HUES64 (cell line): ENCODE data around the gene CA7. TPM values are rescaled to one million over a fixed set of nuclear protein-coding genes. Genes with fewer than 3 reads are reported as not detected.

ENCODE experiments used
- H3K27ac ChIP-seq: 2 replicates; pipeline ENCODE4 v1.7.0; 2013; ENCODE audit warnings: low read depth, low read length, inconsistent platforms
- H3K27me3 ChIP-seq: 2 replicates; pipeline ENCODE4 v1.6.1; 2013; ENCODE audit warnings: mild to moderate bottlenecking, low read length; ENCODE audit not compliant: insufficient read depth
- H3K36me3 ChIP-seq: 2 replicates; pipeline ENCODE4 v1.6.1; 2013; ENCODE audit warnings: mild to moderate bottlenecking, low read length; ENCODE audit not compliant: insufficient read depth
- H3K4me1 ChIP-seq: 2 replicates; pipeline ENCODE4 v1.6.1; 2013; ENCODE audit warnings: mild to moderate bottlenecking, low read length, moderate library complexity; ENCODE audit not compliant: insufficient read depth
- H3K4me3 ChIP-seq: 2 replicates; pipeline ENCODE4 v1.5.1; 2013; ENCODE audit warnings: mild to moderate bottlenecking, low read length, moderate library complexity
- H3K9ac ChIP-seq: 2 replicates; pipeline ENCODE4 v1.6.1; 2013; ENCODE audit warnings: mild to moderate bottlenecking, low read depth, low read length
- H3K9me3 ChIP-seq: 2 replicates; pipeline ENCODE4 v1.6.1; 2013; ENCODE audit warnings: low read depth, low read length; ENCODE audit not compliant: insufficient read depth
- WGBS: fragments of 150-250, 120-280 bp; methylation state at CpG from one replicate; pipeline ENCODE4 v1.1.7; 2013; ENCODE audit warnings: missing lambda C conversion rate; 5-methylcytosine and 5-hydroxymethylcytosine counted together
- polyA plus RNA-seq, 2 experiments: library from polyadenylated mRNA; stranded (reverse); fragments of 50-300 nt; gene quantifications; one replicate each; pipeline ENCODE4 v1.2.3, GENCODE V29; 2013

Gene CA7
- polyA plus RNA-seq (2013, experiment 1 of 2) = 0.40 TPM
- 0.89 TPM for polyA plus RNA-seq (2013, experiment 2 of 2)

- H3K27me3 ChIP-seq = peaks cover 64% of the 10 kb centered on the region
- H3K9ac ChIP-seq = peak within 1 kb of the TSS; percentile 1; the same call in 1 of the 2 replicates
- no peaks in the 10 kb centered on the region for H3K4me1 ChIP-seq
- H3K4me3 ChIP-seq = peak within 1 kb of the TSS; percentile 60
- H3K36me3 ChIP-seq = no peaks in the 10 kb centered on the region
- H3K9me3 ChIP-seq = no peaks in the 10 kb centered on the region
- H3K27ac ChIP-seq = no peak within 1 kb of the TSS
- WGBS = 2% methylated on average over 79 of the region's 79 CpGs
These were observed at the start of gene CA7 for GRCh38 chr16:66844342-66845079. CA7 (plus strand) TSS chr16:66844414; CDS start chr16:66844488, 74 bp downstream.

GRCh38 chr16:66798161-66798560 is 46.1 kb upstream of the CA7 start:
- H3K27ac ChIP-seq = no peak overlapping the region
- no peaks in the 10 kb centered on the region for H3K4me1 ChIP-seq
- WGBS = 83% methylated on average over 2 of the region's 2 CpGs
- no peaks in the 10 kb centered on the region for H3K27me3 ChIP-seq
- peaks cover 16% of the 10 kb centered on the region for H3K36me3 ChIP-seq
- H3K9me3 ChIP-seq = no peaks in the 10 kb centered on the region
- no peak overlapping the region for H3K4me3 ChIP-seq
- no peak overlapping the region for H3K9ac ChIP-seq

GRCh38 chr16:66800856-66801255 is 43.4 kb upstream of the CA7 start:
- Histone ChIP-seq H3K4me1 (no peaks in the 10 kb centered on the region), H3K27me3 (no peaks in the 10 kb centered on the region), H3K4me3 (no peak overlapping the region), H3K27ac (no peak overlapping the region), H3K36me3 (peaks cover 43% of the 10 kb centered on the region), H3K9ac (no peak overlapping the region), H3K9me3 (no peaks in the 10 kb centered on the region)
- 90% methylated on average over 19 of the region's 19 CpGs for WGBS

- Histone ChIP-seq H3K27me3 (no peaks in the 10 kb centered on the region), H3K4me3 (no peak within 1 kb of the TSS), H3K9me3 (no peaks in the 10 kb centered on the region), H3K27ac (no peak within 1 kb of the TSS), H3K4me1 (no peaks in the 10 kb centered on the region), H3K9ac (no peak within 1 kb of the TSS), H3K36me3 (peaks cover 50% of the 10 kb centered on the region)
- WGBS = 94% methylated on average over 56 of the region's 56 CpGs
These were observed 42.7 kb upstream of the CA7 start, which contains the start of gene TERB1 for GRCh38 chr16:66801320-66802105. TERB1 (minus strand) TSS chr16:66801584; CDS start chr16:66796798, 4,786 bp downstream.

- Histone ChIP-seq H3K9ac (no peak overlapping the region), H3K4me1 (no peaks in the 10 kb centered on the region), H3K27me3 (no peaks in the 10 kb centered on the region), H3K27ac (no peak overlapping the region), H3K4me3 (no peak overlapping the region), H3K36me3 (peaks cover 56% of the 10 kb centered on the region), H3K9me3 (no peaks in the 10 kb centered on the region)
- WGBS = 93% methylated on average over 5 of the region's 5 CpGs
These were observed 42.1 kb upstream of the CA7 start for GRCh38 chr16:66802159-66802558.

GRCh38 chr16:66809765-66810164 is 34.4 kb upstream of the CA7 start:
- no peak overlapping the region for H3K27ac ChIP-seq
- H3K9ac ChIP-seq = no peak overlapping the region
- no peaks in the 10 kb centered on the region for H3K4me1 ChIP-seq
- no peaks in the 10 kb centered on the region for H3K9me3 ChIP-seq
- H3K36me3 ChIP-seq = peaks cover 93% of the 10 kb centered on the region
- H3K27me3 ChIP-seq = no peaks in the 10 kb centered on the region
- no peak overlapping the region for H3K4me3 ChIP-seq
- WGBS = 94% methylated on average over 4 of the region's 4 CpGs

- no peak overlapping the region for H3K4me3 ChIP-seq
- H3K4me1 ChIP-seq = no peaks in the 10 kb centered on the region
- no peaks in the 10 kb centered on the region for H3K27me3 ChIP-seq
- no peak overlapping the region for H3K9ac ChIP-seq
- WGBS = 95% methylated on average over 4 of the region's 4 CpGs
- no peak overlapping the region for H3K27ac ChIP-seq
- H3K36me3 ChIP-seq = peaks cover 93% of the 10 kb centered on the region
- no peaks in the 10 kb centered on the region for H3K9me3 ChIP-seq
These were observed 33.8 kb upstream of the CA7 start for GRCh38 chr16:66810391-66810790.

GRCh38 chr16:66811043-66811442 is 33.2 kb upstream of the CA7 start:
- H3K4me1 ChIP-seq = no peaks in the 10 kb centered on the region
- no peaks in the 10 kb centered on the region for H3K27me3 ChIP-seq
- peaks cover 93% of the 10 kb centered on the region for H3K36me3 ChIP-seq
- H3K9ac ChIP-seq = no peak overlapping the region
- no peaks in the 10 kb centered on the region for H3K9me3 ChIP-seq
- WGBS = 97% methylated on average over 7 of the region's 7 CpGs
- H3K4me3 ChIP-seq = no peak overlapping the region
- no peak overlapping the region for H3K27ac ChIP-seq

GRCh38 chr16:66814734-66815133 is 29.5 kb upstream of the CA7 start:
- Histone ChIP-seq H3K4me1 (no peaks in the 10 kb centered on the region), H3K4me3 (no peak overlapping the region), H3K27me3 (no peaks in the 10 kb centered on the region), H3K9me3 (no peaks in the 10 kb centered on the region), H3K9ac (no peak overlapping the region), H3K36me3 (peaks cover 95% of the 10 kb centered on the region), H3K27ac (no peak overlapping the region)
- 96% methylated on average over 2 of the region's 2 CpGs for WGBS

GRCh38 chr16:66824006-66824405 is 20.2 kb upstream of the CA7 start:
- Histone ChIP-seq H3K27me3 (no peaks in the 10 kb centered on the region), H3K36me3 (peaks cover 80% of the 10 kb centered on the region), H3K4me3 (no peak overlapping the region), H3K9me3 (no peaks in the 10 kb centered on the region), H3K27ac (no peak overlapping the region), H3K4me1 (0 out of 2 replicates have a peak, but pooled peaks cover 3% of the 10 kb centered on the region), H3K9ac (no peak overlapping the region)
- 98% methylated on average over 4 of the region's 4 CpGs for WGBS
